Measurements from ENCODE around the gene OR10G3.
A peak's percentile ranks its signal among the peaks of the same experiment; 100 is the strongest.
"Not testable (repeated sequence)": the region's sequence is repeated elsewhere in the genome, so short reads cannot be mapped to it uniquely, and the experiment has no call there.

OR10G3 gene, protein sequence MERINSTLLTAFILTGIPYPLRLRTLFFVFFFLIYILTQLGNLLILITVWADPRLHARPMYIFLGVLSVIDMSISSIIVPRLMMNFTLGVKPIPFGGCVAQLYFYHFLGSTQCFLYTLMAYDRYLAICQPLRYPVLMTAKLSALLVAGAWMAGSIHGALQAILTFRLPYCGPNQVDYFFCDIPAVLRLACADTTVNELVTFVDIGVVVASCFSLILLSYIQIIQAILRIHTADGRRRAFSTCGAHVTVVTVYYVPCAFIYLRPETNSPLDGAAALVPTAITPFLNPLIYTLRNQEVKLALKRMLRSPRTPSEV

DNA sequence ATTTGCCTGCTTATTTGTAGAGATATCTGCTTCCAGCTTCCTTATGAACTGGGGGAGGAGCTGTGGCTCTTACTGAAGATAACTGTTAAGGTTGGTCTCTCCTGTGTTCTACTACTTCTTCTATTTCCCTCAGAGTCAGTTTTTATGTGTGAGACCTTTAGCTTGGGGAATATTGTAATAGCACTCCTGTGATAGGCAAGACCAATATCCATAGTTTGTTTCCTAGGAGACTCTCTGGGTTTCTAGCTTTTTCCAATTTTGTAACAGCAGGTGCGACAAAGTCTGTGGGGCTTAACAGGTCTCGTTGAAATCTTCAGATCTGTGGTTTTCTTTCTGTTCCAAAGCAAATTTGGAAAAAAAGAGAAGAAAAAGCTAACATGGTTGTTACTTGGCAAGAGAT lies at the start of gene OR10G3:
Gene OR10G3 (minus strand): TSS at position 101 of the 400 bp plus-strand sequence. CDS start 9,332 bp downstream, outside the sequence.
- no peak for DNase-seq

- no peak for DNase-seq
Observed at GRCh38 chr14:21626491-21627230, 46.8 kb upstream of the OR10G3 start.

DNA sequence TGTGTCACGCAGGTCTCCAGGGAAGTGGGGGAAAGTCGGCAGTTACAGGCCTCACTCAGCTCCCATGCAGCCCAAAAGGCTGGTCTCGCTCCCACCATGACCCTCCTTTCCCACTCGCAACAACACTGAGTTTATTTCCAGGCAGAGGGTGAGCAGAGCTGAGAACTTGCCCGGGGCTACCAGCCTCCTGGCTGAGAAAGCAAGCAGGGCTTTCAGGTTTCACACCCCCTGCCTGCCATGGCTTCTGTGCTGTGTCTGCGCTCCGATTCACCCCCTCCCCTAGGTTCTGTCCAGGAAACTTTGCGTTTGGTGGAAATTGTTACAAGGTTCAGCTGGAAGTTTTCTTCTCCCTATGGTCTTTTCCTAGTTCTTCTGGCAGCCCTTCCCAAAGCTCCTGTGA lies 37.7 kb upstream of the OR10G3 start:
- no peak for DNase-seq

- no peak for DNase-seq
Observed at GRCh38 chr14:21614240-21614639, 34.4 kb upstream of the OR10G3 start.

- DNase-seq: no peak
Observed at GRCh38 chr14:21612324-21612723, 32.4 kb upstream of the OR10G3 start.

DNA sequence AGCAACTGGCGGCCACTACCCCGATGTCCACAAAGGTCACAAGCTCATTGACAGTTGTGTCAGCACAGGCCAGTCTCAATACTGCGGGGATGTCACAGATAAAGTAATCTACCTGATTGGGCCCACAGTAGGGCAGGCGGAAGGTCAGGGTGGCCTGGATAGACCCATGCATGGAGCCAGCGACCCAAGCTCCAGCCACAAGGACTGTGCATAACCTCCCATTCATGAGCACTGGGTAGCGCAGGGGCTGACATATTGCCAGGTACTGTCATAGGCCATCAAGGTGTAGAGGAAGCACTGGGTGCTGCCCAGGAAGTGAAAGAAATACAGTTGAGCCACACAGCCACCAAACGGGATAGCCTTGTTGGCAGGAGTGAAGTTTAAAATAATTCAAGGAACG lies 22.3 kb upstream of the OR10G3 start:
- DNase-seq: not testable (repeated sequence)

- no peak for DNase-seq
Observed at GRCh38 chr14:21589317-21589716, 9.4 kb upstream of the OR10G3 start.

GRCh38 chr14:21575661-21576060 lies 4.2 kb downstream of the OR10G3 start:
- DNase-seq: no peak

DNA sequence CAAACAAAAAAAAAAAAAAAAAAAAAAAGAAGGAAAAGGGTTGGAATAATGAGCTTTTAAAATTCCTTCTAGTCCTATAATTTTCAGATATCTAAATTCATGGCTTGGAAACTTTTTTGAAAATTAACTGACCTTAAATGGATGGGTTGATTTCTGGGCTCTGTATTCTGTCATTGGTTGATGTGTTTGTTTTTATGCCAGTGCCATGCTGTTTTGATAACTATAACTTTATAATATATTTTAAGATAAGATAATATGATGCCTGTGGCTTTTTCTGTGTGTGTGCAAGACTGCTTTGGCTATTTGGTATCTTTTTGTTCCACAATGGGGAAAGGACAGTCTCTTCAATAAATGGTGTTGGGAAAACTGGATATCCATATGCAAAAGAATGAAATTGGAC lies 7.3 kb downstream of the OR10G3 start:
- DNase-seq: no peak

DNA sequence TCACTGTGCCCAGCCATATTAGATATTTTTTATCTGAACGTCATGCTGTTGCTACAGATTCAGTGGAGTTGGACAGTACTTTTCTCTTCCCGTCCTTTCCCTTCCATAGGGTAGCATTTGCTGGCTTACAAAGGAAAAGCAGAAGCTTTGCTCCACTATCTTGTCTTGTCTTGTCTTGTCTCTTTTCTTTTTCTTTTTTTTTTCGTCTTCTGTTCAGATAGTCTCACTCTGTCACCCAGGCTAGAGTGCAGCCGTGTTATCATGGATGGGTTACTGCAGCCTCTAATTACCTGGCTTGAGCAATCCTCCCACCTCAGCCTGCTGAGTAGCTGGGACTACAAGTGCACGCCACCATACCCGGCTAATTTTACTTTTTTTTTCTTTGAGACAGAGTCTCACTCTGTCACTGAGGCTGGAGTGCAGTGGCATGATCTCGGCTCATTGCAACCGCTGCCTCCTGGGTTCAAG lies 21.1 kb downstream of the OR10G3 start:
- no peak for DNase-seq

- DNase-seq: peak; percentile 83
Observed at GRCh38 chr14:21557084-21557901, 22.6 kb downstream of the OR10G3 start.

DNA sequence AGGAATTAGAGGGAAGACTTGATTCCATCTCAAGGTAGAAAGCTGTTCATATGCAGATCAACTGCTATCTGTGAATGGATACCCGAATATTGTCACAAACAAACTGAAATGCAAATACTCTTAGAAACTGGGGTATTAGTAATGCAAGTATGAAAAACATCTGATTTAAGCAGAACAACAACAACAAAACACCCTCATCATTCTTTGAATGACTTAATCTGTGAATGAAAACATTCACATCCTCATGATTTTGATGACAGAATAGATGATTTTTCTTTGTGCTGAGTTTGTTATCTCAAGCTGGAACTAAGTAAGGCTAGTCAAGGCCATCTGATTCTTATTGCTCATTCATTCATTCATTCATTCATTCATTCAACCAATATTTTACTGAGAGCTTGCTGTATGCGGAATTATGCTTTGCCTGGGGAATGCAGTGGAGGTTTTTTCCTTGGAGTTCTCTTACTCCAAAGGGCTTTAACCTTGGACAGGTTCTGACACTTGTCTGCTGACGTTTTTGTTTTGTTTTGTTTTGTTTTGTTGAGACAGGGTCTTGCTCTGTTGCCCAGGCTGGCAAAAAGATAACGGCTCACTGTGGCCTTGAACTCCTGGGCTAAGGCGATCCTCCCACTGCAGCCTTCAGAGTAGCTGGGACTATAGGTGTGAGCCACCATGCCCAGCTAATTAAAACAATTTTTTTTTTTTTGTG lies 23.3 kb downstream of the OR10G3 start:
- no peak for DNase-seq

- no peak for DNase-seq
Observed at GRCh38 chr14:21553266-21553665, 26.6 kb downstream of the OR10G3 start.

DNA sequence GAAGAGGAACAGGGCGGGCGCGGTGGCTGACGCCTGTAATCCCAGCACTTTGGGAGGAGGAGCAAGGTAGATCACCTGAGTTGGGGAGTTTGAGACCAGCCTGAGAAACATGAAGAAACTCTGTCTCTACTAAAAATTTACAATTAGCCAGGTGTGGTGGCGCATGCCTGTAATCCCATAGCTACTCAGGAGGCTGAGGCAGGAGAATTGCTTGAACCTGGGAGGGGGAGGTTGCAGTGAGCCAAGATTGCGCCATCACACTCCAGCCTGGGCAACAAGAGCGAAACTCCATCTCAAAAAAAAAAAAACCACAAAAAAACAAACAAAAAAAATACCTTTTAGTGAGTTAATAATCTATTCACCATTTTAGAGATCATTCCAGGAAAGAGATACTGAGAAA lies 35.3 kb downstream of the OR10G3 start:
- DNase-seq: not testable (repeated sequence)

DNA sequence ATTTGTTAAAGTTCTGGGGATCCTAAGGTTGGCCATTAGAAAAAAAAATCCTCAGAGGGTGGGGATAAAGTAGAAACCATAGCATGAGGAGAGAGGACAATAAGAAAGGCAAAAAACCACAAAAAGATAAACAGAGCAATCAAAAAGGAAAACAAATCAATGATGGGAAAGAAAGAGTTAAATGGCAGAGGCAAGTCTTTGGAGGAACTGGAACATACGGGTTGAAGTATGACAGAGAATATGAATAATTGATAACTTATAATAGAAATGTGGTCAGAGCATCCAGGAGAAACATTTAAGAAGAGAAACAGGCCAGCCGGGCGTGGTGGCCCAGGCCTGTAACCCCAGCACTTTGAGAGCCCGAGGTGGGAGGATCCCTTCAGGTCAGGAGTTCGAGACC lies 35.9 kb downstream of the OR10G3 start:
- no peak for DNase-seq

- no peak for DNase-seq
Observed at GRCh38 chr14:21543521-21543960, 36.3 kb downstream of the OR10G3 start.

DNA sequence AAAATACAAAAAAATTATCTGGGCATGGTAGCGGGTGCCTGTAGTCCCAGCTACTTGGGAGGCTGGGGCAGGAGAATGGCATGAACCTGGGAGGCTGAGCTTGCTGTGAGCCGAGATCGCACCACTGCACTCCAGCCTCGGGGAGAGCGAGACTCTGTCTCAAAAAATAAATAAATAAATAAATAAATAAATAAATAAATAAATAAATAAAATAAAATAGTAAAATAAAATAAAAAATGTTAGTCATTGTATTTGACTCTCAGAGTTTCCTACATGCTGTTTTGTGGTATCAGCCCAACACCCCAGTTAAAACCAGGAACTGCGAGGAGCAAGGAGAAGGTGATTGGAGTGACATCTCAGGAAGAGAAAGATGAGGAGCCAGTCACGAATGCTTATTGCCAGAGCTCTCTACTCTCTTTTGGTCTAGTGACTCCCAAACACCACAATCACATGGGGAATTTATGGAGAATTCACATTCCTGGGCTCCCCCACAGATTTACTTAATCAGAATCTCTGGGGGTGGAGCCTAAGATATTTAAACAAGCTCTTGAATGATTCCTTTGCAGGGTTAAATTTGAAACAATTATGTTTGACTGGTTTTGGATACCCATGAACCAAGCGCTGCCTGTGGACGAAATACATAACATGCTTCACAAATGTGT lies 38.3 kb downstream of the OR10G3 start:
- DNase-seq: no peak

GRCh38 chr14:21539189-21539940 lies 40.5 kb downstream of the OR10G3 start:
- no peak for DNase-seq

DNA sequence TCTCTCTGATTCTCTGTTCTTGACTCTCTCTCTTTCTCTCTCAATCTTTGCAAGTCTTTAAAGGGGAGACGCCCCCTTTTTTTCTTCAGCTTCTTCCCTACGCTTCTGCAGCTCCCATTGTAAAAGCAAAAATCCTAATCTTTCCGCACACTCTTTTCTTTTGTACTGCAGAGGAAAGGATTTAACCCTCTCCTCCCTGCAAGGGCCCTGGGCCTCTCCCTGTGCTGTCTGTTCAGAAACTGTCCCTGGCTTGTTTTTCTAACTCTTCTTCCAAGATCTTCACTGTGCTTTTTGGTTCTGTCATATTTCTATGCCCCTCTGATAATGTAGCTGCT lies 42.8 kb downstream of the OR10G3 start:
- DNase-seq: no peak

DNA sequence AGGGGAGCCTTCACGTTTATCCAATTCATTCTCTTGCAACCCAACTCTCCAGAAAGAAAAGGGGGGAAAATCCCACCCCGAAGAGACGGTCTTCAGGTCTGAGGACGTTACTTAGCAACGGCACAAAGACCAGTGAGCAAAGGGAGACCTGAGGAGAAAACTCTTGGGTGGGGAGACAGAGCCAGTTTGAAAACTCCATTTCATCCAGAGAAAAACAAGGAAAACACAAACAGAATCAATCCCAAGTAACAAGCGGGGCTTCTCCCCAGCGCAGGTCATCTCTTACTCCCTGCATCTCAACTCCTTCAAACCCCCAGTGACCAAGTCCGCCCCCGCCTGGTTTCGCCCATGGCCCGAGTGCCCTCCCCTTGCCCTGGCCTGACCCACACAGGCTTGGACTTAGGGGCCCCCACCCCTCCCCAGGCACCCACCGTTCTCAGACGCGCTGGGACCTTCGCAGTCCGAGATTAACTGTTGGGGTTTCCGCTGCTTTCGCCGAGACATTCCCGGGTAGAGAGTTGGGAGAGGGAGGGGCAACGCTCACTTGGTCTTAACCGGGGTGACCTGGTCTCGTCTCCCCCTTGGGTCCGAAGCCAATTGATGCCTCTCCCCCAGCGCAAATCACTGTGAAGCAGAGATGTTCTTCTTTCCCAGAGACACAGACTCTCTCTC lies 43.3 kb downstream of the OR10G3 start:
- no peak for DNase-seq
